Endodermal cell (in vitro differentiated cells): Measurements from ENCODE around the gene SLC13A3. TPM values are rescaled to one million over a fixed set of nuclear protein-coding genes. Genes with fewer than 3 reads are reported as not detected.

Source experiments
- DNase-seq: peaks from one replicate; pipeline ENCODE4 v3.0.0-alpha.2; 2017
- H3K27ac ChIP-seq: 2 replicates; pipeline ENCODE4 v1.5.1; 2013; ENCODE audit warnings: mild to moderate bottlenecking, low read depth, low read length, moderate library complexity
- H3K27me3 ChIP-seq: 2 replicates; pipeline ENCODE4 v1.6.1; 2013; ENCODE audit warnings: mild to moderate bottlenecking, low read length, moderate library complexity; ENCODE audit not compliant: insufficient read depth, control insufficient read depth, poor library complexity, severe bottlenecking
- H3K36me3 ChIP-seq: 2 replicates; pipeline ENCODE4 v1.7.0; 2013; ENCODE audit warnings: mild to moderate bottlenecking, low read length, moderate library complexity; ENCODE audit not compliant: control insufficient read depth, insufficient read depth
- H3K4me1 ChIP-seq: one replicate; pipeline ENCODE4 v1.7.0; 2013; ENCODE audit warnings: low read length; ENCODE audit not compliant: control insufficient read depth, insufficient read depth
- H3K4me3 ChIP-seq: 2 replicates; pipeline ENCODE4 v1.5.1; 2013; ENCODE audit warnings: mild to moderate bottlenecking, low read length, moderate library complexity
- H3K9ac ChIP-seq: 2 replicates; pipeline ENCODE4 v1.6.1; 2013; ENCODE audit warnings: mild to moderate bottlenecking, low read length, moderate library complexity; ENCODE audit not compliant: poor library complexity, severe bottlenecking; ENCODE audit errors: extremely low read depth
- H3K9me3 ChIP-seq: 2 replicates; pipeline ENCODE4 v1.6.1; 2013; ENCODE audit warnings: mild to moderate bottlenecking, low read length, moderate library complexity; ENCODE audit not compliant: control insufficient read depth
- H3K27ac Mint-ChIP-seq: 2 replicates; pipeline ENCODE4 v1.8.0; 2020; ENCODE audit warnings: mixed read lengths
- H3K27me3 Mint-ChIP-seq: 2 replicates; pipeline ENCODE4 v1.8.0; 2021; ENCODE audit warnings: mild to moderate bottlenecking, mixed read lengths; ENCODE audit not compliant: insufficient read depth
- H3K36me3 Mint-ChIP-seq: 2 replicates; pipeline ENCODE4 v1.8.0; 2020; ENCODE audit warnings: low read depth, mixed read lengths
- H3K4me1 Mint-ChIP-seq: 2 replicates; pipeline ENCODE4 v1.8.0; 2020; ENCODE audit warnings: mixed read lengths
- H3K4me3 Mint-ChIP-seq: 2 replicates; pipeline ENCODE4 v1.8.0; 2020; ENCODE audit warnings: mild to moderate bottlenecking, moderate library complexity, mixed read lengths
- H3K9me3 Mint-ChIP-seq: 2 replicates; pipeline ENCODE4 v1.8.0; 2020; ENCODE audit warnings: mild to moderate bottlenecking, mixed read lengths
- WGBS, 2 experiments: methylation state at CpG; one replicate each; pipeline versions ENCODE4 v1.1.5 to v1.1.7; 2013; ENCODE audit warnings: missing lambda C conversion rate in 2 of 2, mixed read lengths in 1 of 2; ENCODE audit not compliant: insufficient coverage in 1 of 2, insufficient read length in 1 of 2; 5-methylcytosine and 5-hydroxymethylcytosine counted together
- total RNA-seq, 2 donors: library from RNA; stranded (reverse); fragmentation: NEBNext Ultra II Directional in 1 of 2; extraction: Animal tissue kit (Norgen Biotek cat#: 25700) in 1 of 2; gene quantifications; 2 replicates in 1 of 2; 3 replicates in 1 of 2; pipeline ENCODE4 v1.2.1, GENCODE V29; 2021
- TF ChIP-seq, protein P1 (sequence below): fragments of 200-600 bp; sonication (generic); conservative IDR thresholded peaks from 2 replicates; pipeline ENCODE4 v1.5.0; 2021; ENCODE audit warnings: antibody characterized with exemption, mild to moderate bottlenecking

The SLC13A3 gene
- total RNA-seq, 2 donors from 2014 or later = 7.3 to 9.0 TPM

DNA sequence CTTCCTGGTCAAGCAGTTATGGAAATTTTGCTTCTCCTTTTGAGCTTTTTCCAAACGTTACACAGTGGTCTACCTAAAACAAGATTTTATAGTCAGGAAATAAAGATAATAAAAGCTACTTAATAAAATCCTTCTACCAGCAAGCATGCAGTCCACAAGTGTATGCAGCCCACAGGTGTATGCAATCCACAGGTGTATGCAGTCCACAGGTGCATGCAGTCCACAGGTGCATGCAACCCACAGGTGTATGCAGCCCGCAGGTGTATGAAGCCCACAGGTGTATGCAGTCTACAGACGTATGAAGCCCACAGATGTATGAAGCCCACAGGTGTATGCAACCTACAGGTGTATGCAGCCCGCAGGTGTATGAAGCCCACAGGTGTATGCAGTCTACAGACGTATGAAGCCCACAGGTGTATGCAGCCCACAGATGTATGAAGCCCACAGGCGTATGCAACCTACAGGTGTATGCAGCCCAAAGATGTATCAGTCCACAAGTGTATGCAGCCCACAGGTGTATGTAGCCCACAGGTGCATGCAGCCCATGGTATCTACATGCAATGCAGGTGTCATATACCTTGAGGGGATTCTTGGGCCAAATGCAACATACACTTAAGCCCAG lies 74.4 kb downstream of the SLC13A3 start:
- DNase-seq = peak; percentile 19
- no peaks in the 10 kb centered on the region for H3K27me3 ChIP-seq
- no peaks in the 10 kb centered on the region for H3K27me3 Mint-ChIP-seq
- 78 to 95% methylated on average over 4 to 6 of the region's 6 CpGs for WGBS, 2 experiments
- no peak overlapping the region for H3K4me3 ChIP-seq
- H3K36me3 ChIP-seq = peaks cover 7% of the 10 kb centered on the region
- no peak overlapping the region for H3K27ac Mint-ChIP-seq
- H3K9ac ChIP-seq = no peak overlapping the region
- H3K36me3 Mint-ChIP-seq = peaks cover 20% of the 10 kb centered on the region
- TF ChIP-seq, protein P1, sequence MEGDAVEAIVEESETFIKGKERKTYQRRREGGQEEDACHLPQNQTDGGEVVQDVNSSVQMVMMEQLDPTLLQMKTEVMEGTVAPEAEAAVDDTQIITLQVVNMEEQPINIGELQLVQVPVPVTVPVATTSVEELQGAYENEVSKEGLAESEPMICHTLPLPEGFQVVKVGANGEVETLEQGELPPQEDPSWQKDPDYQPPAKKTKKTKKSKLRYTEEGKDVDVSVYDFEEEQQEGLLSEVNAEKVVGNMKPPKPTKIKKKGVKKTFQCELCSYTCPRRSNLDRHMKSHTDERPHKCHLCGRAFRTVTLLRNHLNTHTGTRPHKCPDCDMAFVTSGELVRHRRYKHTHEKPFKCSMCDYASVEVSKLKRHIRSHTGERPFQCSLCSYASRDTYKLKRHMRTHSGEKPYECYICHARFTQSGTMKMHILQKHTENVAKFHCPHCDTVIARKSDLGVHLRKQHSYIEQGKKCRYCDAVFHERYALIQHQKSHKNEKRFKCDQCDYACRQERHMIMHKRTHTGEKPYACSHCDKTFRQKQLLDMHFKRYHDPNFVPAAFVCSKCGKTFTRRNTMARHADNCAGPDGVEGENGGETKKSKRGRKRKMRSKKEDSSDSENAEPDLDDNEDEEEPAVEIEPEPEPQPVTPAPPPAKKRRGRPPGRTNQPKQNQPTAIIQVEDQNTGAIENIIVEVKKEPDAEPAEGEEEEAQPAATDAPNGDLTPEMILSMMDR = no peak
- peaks cover 13% of the 10 kb centered on the region for H3K9me3 Mint-ChIP-seq
- H3K4me1 ChIP-seq = no peaks in the 10 kb centered on the region
- H3K9me3 ChIP-seq = peaks cover 21% of the 10 kb centered on the region
- H3K4me1 Mint-ChIP-seq = peaks cover 6% of the 10 kb centered on the region
- no peak overlapping the region for H3K4me3 Mint-ChIP-seq
- no peak overlapping the region for H3K27ac ChIP-seq

DNA sequence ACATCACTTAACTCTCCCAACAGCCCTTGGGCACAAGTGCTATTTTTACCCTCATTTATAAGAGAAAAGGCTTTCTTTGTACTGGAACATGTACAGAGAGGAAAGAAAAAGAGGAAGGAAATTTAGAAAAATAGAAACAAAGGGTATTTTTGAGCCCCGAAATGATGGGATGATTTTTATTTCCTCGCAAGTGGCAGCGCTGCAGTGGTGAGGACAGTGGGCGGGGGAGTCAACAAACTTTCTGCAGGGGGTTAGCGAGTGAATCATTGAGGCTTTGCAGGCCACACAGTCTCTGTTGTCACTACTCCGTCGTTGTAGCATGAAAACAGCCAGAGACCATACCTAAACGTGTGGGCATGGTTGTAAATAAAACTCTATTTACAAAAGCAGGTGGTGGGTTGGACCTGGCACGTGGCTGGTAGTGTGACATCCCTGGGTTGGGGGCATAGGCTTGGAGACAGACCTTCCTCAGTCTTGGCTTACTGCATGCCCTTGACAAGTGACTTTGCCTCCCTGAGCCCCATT lies 75.3 kb downstream of the SLC13A3 start:
- Histone ChIP-seq H3K27ac (no peak overlapping the region), H3K4me1 (no peaks in the 10 kb centered on the region), H3K9me3 (peaks cover 12% of the 10 kb centered on the region), H3K4me3 (no peak overlapping the region), H3K36me3 (peaks cover 6% of the 10 kb centered on the region), H3K27me3 (no peaks in the 10 kb centered on the region), H3K9ac (no peak overlapping the region)
- H3K36me3 Mint-ChIP-seq = peaks cover 16% of the 10 kb centered on the region
- no peak overlapping the region for H3K27ac Mint-ChIP-seq
- 59 to 73% methylated on average over 9 of the region's 9 CpGs for WGBS, 2 experiments
- DNase-seq = peak; percentile 30
- H3K27me3 Mint-ChIP-seq = no peaks in the 10 kb centered on the region
- H3K4me1 Mint-ChIP-seq = peaks cover 6% of the 10 kb centered on the region
- H3K4me3 Mint-ChIP-seq = no peak overlapping the region
- peaks cover 5% of the 10 kb centered on the region for H3K9me3 Mint-ChIP-seq
- TF ChIP-seq, protein P1 = no peak

DNA sequence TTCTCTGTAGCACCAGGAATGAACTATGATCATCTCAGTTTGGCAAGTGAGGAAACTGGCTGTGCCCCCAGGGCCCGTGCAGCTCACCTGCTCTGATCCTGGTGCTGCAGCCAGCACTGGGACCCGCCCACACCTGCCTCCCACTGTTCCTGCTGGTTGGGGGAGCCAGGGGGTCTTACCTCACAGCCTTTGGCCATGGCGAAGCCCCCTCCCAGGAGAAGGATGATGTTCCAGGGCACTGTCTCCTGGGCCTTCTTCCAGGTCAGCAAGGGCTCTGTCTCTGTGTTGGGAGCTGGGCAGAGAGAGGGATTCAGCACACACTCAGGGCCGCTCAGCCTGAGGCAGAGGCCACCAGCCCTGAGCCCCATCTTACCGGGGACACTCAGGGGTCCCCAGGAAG lies 75.9 kb downstream of the SLC13A3 start:
- Histone ChIP-seq H3K27me3 (no peaks in the 10 kb centered on the region), H3K4me3 (no peak overlapping the region), H3K4me1 (no peaks in the 10 kb centered on the region), H3K9me3 (peaks cover 6% of the 10 kb centered on the region), H3K27ac (no peak overlapping the region), H3K9ac (no peak overlapping the region), H3K36me3 (no peaks in the 10 kb centered on the region)
- Mint-ChIP-seq H3K27me3 (no peaks in the 10 kb centered on the region), H3K9me3 (no peaks in the 10 kb centered on the region), H3K36me3 (peaks cover 15% of the 10 kb centered on the region), H3K4me1 (peaks cover 6% of the 10 kb centered on the region), H3K27ac (no peak overlapping the region), H3K4me3 (no peak overlapping the region)
- DNase-seq = peak; percentile 40
- WGBS, 2 experiments = 70 to 86% methylated on average over 2 to 5 of the region's 5 CpGs
- TF ChIP-seq, protein P1 = no peak
